GM12878 (cell line): ENCODE results near the gene VSIG10L. TPM values are rescaled to one million over a fixed set of nuclear protein-coding genes. Genes with fewer than 3 reads are reported as not detected.

Experiments
- ATAC-seq: fragments of 200-7000 bp; cut with Tn5 transposase; 3 replicates; pipeline ENCODE4 v1.9.1; 2020; ENCODE audit warnings: mild to moderate bottlenecking, moderate library complexity
- BruUV-seq: library from RNA; stranded (reverse); fragments of 400-500 nt; replicated peaks from 2 replicates; lab custom pipeline; 2021; lab: Mats Ljungman, UMichigan
- CTCF ChIA-PET: fragments of 300-600 bp; sonication (Branson Sonifier 250); formaldehyde crosslinking; extraction: SDS; loops from one replicate; lab custom pipeline; 2021; ENCODE audit warnings: inconsistent platforms; lab: Yijun Ruan, JAX
- POLR2A ChIA-PET: fragments of 350-600 bp; formaldehyde crosslinking; extraction: SDS; loops from one replicate; lab custom pipeline; 2021; ENCODE audit warnings: inconsistent platforms; lab: Charles Lee
- RAD21 ChIA-PET: fragments of 300-600 bp; sonication (Branson Sonifier 250); formaldehyde crosslinking; loops from one replicate; lab custom pipeline; 2023; ENCODE audit warnings: antibody characterized with exemption; ENCODE audit not compliant: unreplicated experiment; lab: Charles Lee
- SMC1A ChIA-PET: fragments of 300-600 bp; sonication (Branson Sonifier 250); formaldehyde crosslinking; loops from one replicate; lab custom pipeline; 2023; ENCODE audit not compliant: unreplicated experiment, uncharacterized antibody; lab: Charles Lee
- DNase-seq: peaks from one replicate; pipeline ENCODE4 v3.0.0-alpha.2; 2011; ENCODE audit warnings: low read depth, low spot score
- FAIRE-seq: peaks from 3 replicates; lab custom pipeline; 2011; peaks lifted over from hg19 to GRCh38; lab: Jason Lieb, UNC
- H2AFZ ChIP-seq: 2 replicates; pipeline ENCODE4 v1.6.0; 2011; ENCODE audit warnings: low read depth, low read length, control low read depth; ENCODE audit not compliant: control insufficient read depth
- H3K27ac ChIP-seq: 2 replicates; pipeline ENCODE4 v1.5.1; 2011; ENCODE audit warnings: control low read depth; ENCODE audit not compliant: control insufficient read depth, insufficient read depth
- H3K27me3 ChIP-seq, 2 experiments: replicated peaks in 1 of 2; 2 replicates each; pipeline versions ENCODE4 v1.6.0 to v1.6.1; 2011; ENCODE audit warnings: low read length in 1 of 2; ENCODE audit not compliant: control insufficient read depth in 2 of 2, insufficient read depth in 2 of 2
- H3K36me3 ChIP-seq, 2 experiments: 2 replicates each; pipeline ENCODE4 v1.5.1; 2011; ENCODE audit warnings: low read length in 1 of 2; ENCODE audit not compliant: control insufficient read depth in 2 of 2, insufficient read depth in 2 of 2
- H3K4me1 ChIP-seq: 2 replicates; pipeline ENCODE4 v1.6.1; 2011; ENCODE audit warnings: mild to moderate bottlenecking, low read length, moderate library complexity, mixed read lengths; ENCODE audit not compliant: control insufficient read depth, insufficient read depth
- H3K4me2 ChIP-seq: 2 replicates; pipeline ENCODE4 v1.6.0; 2011; ENCODE audit warnings: control low read depth; ENCODE audit not compliant: control insufficient read depth, insufficient read depth
- H3K4me3 ChIP-seq: fragments of 200-600 bp; sonication (generic); 2 replicates; pipeline ENCODE4 v1.5.1; 2016
- H3K79me2 ChIP-seq: 2 replicates; pipeline ENCODE4 v1.6.0; 2011; ENCODE audit warnings: low read length; ENCODE audit not compliant: control insufficient read depth, insufficient read depth
- H3K9ac ChIP-seq: 2 replicates; pipeline ENCODE4 v1.8.0; 2011; ENCODE audit warnings: low read length, control low read depth, mixed read lengths; ENCODE audit not compliant: control insufficient read depth, insufficient read depth
- H3K9me3 ChIP-seq: replicated peaks from 3 replicates; pipeline ENCODE4 v1.5.1; 2011; ENCODE audit warnings: mild to moderate bottlenecking, low read length; ENCODE audit not compliant: control insufficient read depth, insufficient read depth
- H4K20me1 ChIP-seq: 2 replicates; pipeline ENCODE4 v1.6.0; 2011; ENCODE audit not compliant: control insufficient read depth, insufficient read depth
- ASH2L ChIP-seq: fragments of 300-600, 200-600 bp; sonication (generic); IDR thresholded peaks from 2 replicates; pipeline ENCODE4 v1.6.1; 2017; ENCODE audit warnings: low read depth, mild to moderate bottlenecking, borderline replicate concordance
- BMI1 ChIP-seq: fragments of 450-650 bp; IDR thresholded peaks from 2 replicates; pipeline ENCODE4 v1.6.1; 2016; ENCODE audit warnings: mild to moderate bottlenecking, moderate library complexity, borderline replicate concordance
- IRF4 ChIP-seq: IDR thresholded peaks from 2 replicates; pipeline ENCODE4 v1.6.1; 2011; ENCODE audit warnings: low read depth, low read length
- IRF5 ChIP-seq: fragments of 450-650 bp; IDR thresholded peaks from 2 replicates; pipeline ENCODE4 v1.6.1; 2017; ENCODE audit warnings: borderline replicate concordance
- JUNB ChIP-seq: IDR thresholded peaks from 2 replicates; pipeline ENCODE4 v1.6.1; 2016; ENCODE audit warnings: antibody characterized with exemption, mild to moderate bottlenecking
- MXI1 ChIP-seq: fragments of 150-350 bp; IDR thresholded peaks from 2 replicates; pipeline ENCODE4 v1.6.1; 2011; ENCODE audit warnings: low read depth, mild to moderate bottlenecking, inconsistent platforms, low read length, improper control_type of control experiment
- NBN ChIP-seq: fragments of 450-650 bp; IDR thresholded peaks from 2 replicates; pipeline ENCODE4 v1.6.1; 2016
- POLR2AphosphoS5 ChIP-seq: IDR thresholded peaks from 2 replicates; pipeline ENCODE4 v1.6.1; 2011; ENCODE audit warnings: mild to moderate bottlenecking, low read length, inconsistent platforms
- RAD51 ChIP-seq: fragments of 450-650 bp; IDR thresholded peaks from 2 replicates; pipeline ENCODE4 v1.6.1; 2016; ENCODE audit warnings: moderate library complexity, mild to moderate bottlenecking, inconsistent platforms
- RELB ChIP-seq: fragments of 450-650 bp; IDR thresholded peaks from 2 replicates; pipeline ENCODE4 v1.6.1; 2017; ENCODE audit warnings: low read depth, mild to moderate bottlenecking, moderate library complexity
- SIX5 ChIP-seq: IDR thresholded peaks from 2 replicates; pipeline ENCODE4 v1.6.1; 2011; ENCODE audit warnings: mild to moderate bottlenecking, low read depth, low read length, moderate library complexity; ENCODE audit not compliant: severe bottlenecking
- SPI1 ChIP-seq: IDR thresholded peaks from 2 replicates; pipeline ENCODE4 v1.6.1; 2011; ENCODE audit warnings: low read depth, mild to moderate bottlenecking, low read length, moderate library complexity, borderline replicate concordance; ENCODE audit not compliant: insufficient read depth
- TAF1 ChIP-seq: IDR thresholded peaks from 2 replicates; pipeline ENCODE4 v1.6.1; 2011; ENCODE audit warnings: mild to moderate bottlenecking, low read depth, low read length, borderline replicate concordance
- USF2 ChIP-seq: IDR thresholded peaks from 2 replicates; pipeline ENCODE4 v1.6.1; 2011; ENCODE audit warnings: low read depth, low read length, improper control_type of control experiment, borderline replicate concordance
- YBX1 ChIP-seq: fragments of 450-650 bp; IDR thresholded peaks from 2 replicates; pipeline ENCODE4 v1.6.1; 2016; ENCODE audit warnings: antibody characterized with exemption
- ZBTB33 ChIP-seq: fragments of 450-650 bp; IDR thresholded peaks from 2 replicates; pipeline ENCODE4 v1.6.1; 2017; ENCODE audit warnings: mild to moderate bottlenecking
- ZNF207 ChIP-seq: fragments of 450-650 bp; IDR thresholded peaks from 2 replicates; pipeline ENCODE4 v1.6.1; 2014; ENCODE audit warnings: antibody characterized with exemption, mild to moderate bottlenecking, borderline replicate concordance
- ZNF622 ChIP-seq: fragments of 450-650 bp; IDR thresholded peaks from 2 replicates; pipeline ENCODE4 v1.6.1; 2017; ENCODE audit warnings: mild to moderate bottlenecking, inconsistent platforms
- ZZZ3 ChIP-seq: IDR thresholded peaks from 2 replicates; pipeline ENCODE4 v1.6.1; 2011; ENCODE audit warnings: low read depth; ENCODE audit not compliant: control insufficient read depth, insufficient read length
- whole genome bisulfite sequencing: methylation state at CpG from one replicate; pipeline ENCODE4 v1.1.6; 2016; ENCODE audit warnings: low lambda C conversion rate; ENCODE audit not compliant: insufficient replicate concordance, insufficient coverage; ENCODE audit errors: missing lambda C conversion rate; 5-methylcytosine and 5-hydroxymethylcytosine counted together
- in situ Hi-C: fragments of 300-500 bp; cut with MboI; formaldehyde crosslinking; loops from 9 replicates; pipeline ENCODE4 v1.14.3; 2018; ENCODE audit warnings: mixed read lengths
- intact Hi-C: fragments of 100-400 bp; cut with micrococcal nuclease; formaldehyde crosslinking; loops from one replicate; pipeline ENCODE4 v1.14.2; 2022; ENCODE audit not compliant: unreplicated experiment
- polyA plus RNA-seq, 11 experiments: library from polyadenylated mRNA; depleted of rRNA in 4 of 11; unstranded in 6 of 11; stranded (reverse) in 5 of 11; fragments of >200 nt; fragmentation: Nextera tagmentation in 4 of 11; fragmentation: Illumina TruSeq in 1 of 11; extraction: Ambion mirVana in 4 of 11; extraction: Trizol in 1 of 11; gene quantifications; 1 replicate in 1 of 11; 2 replicates in 10 of 11; pipeline versions ENCODE4 v1.2.1 to v1.2.3, GENCODE V29; 2011 to 2016; ENCODE audit warnings: inconsistent platforms in 2 of 11, missing spikeins in 2 of 11, low read depth in 1 of 11
- total RNA-seq, 4 experiments: library from RNA; depleted of rRNA in 3 of 4; stranded (reverse); fragments of >200 nt in 3 of 4; fragmentation: Illumina TruSeq in 1 of 4; extraction: Trizol in 1 of 4; gene quantifications; 2 replicates each; pipeline versions ENCODE4 v1.2.1 to v1.2.3, GENCODE V29; 2013 to 2021

VSIG10L gene
- total and polyA plus RNA-seq, 10 of the 15 experiments (the other 5 are each of a cell fraction or from before 2014, with no cell fraction given): 0.09 to 0.93 (median 0.49) TPM

GRCh38 chr19:51389143-51389542 lies 47.2 kb upstream of the VSIG10L start:
- H3K4me3 ChIP-seq: no peak overlapping the region
- no peaks in the 10 kb centered on the region for H3K9me3 ChIP-seq
- no peak overlapping the region for H3K9ac ChIP-seq
- in situ Hi-C loops: loop anchor here (25.0 kb wide), 1 partner anchor 1148 kb away; the partner anchor contains the start of gene ZNF808
- peaks cover 9% of the 10 kb centered on the region for H3K4me1 ChIP-seq
- no peak overlapping the region for H2AFZ ChIP-seq
- no peak for FAIRE-seq
- H4K20me1 ChIP-seq: no peaks in the 10 kb centered on the region
- DNase-seq: no peak
- RAD21 ChIA-PET: no interaction called here
- ATAC-seq: no peak
- no peak overlapping the region for H3K4me2 ChIP-seq
- 73% methylated on average over 14 of the region's 14 CpGs for WGBS
- CTCF ChIA-PET: no interaction called here
- H3K79me2 ChIP-seq: no peaks in the 10 kb centered on the region
- TF ChIP-seq SIX5 (no peak), NBN (no peak), IRF5 (no peak), ZZZ3 (no peak), ASH2L (no peak), ZNF622 (no peak), JUNB (no peak), TAF1 (no peak), MXI1 (no peak), ZNF207 (no peak), RELB (no peak), IRF4 (no peak), SPI1 (no peak), RAD51 (no peak), ZBTB33 (no peak), USF2 (no peak), BMI1 (no peak), POLR2AphosphoS5 (no peak), YBX1 (no peak)
- TF ChIP-seq, all 136 proteins: peak for 0
- no peaks in the 10 kb centered on the region for H3K27me3 ChIP-seq
- BruUV-seq: no TSS peak
- intact Hi-C loops: no loop called here
- H3K36me3 ChIP-seq: no peaks in the 10 kb centered on the region
- SMC1A ChIA-PET: interaction anchor here (0.6 kb wide), 2 partner anchors 7 to 46 kb away, joined by 3 read pairs; no protein-coding TSS in a partner anchor
- no peak overlapping the region for H3K27ac ChIP-seq
- POLR2A ChIA-PET: no interaction called here
